Uterus (tissue), 4 donors: Measurements from ENCODE around the gene LBHD2. TPM values are rescaled to one million over a fixed set of nuclear protein-coding genes. Genes with fewer than 3 reads are reported as not detected.

ENCODE experiments used
- DNase-seq, 2 donors: peaks; one replicate each; pipeline ENCODE4 v3.0.0-alpha.2; 2019 to 2020
- H3K27ac ChIP-seq, 2 donors: fragments of 200-600 bp; sonication (generic); 1 replicate in 1 of 2; 2 replicates in 1 of 2; pipeline ENCODE4 v1.5.1; 2016 to 2018
- H3K27me3 ChIP-seq, 2 donors: fragments of 200-600 bp; sonication (generic); one replicate each; pipeline ENCODE4 v1.5.1; 2018 to 2019; ENCODE audit warnings: control low read depth in 1 of 2
- H3K36me3 ChIP-seq, 2 donors: fragments of 200-600 bp; sonication (generic); one replicate each; pipeline ENCODE4 v1.5.1; 2019; ENCODE audit warnings: control low read depth in 1 of 2
- H3K4me1 ChIP-seq, 2 donors: fragments of 200-600 bp; sonication (generic); one replicate each; pipeline ENCODE4 v1.5.1; 2018 to 2019; ENCODE audit warnings: control low read depth in 1 of 2
- H3K4me3 ChIP-seq, 2 donors: fragments of 200-600 bp; sonication (generic); 1 replicate in 1 of 2; 2 replicates in 1 of 2; pipeline ENCODE4 v1.5.1; 2018 to 2019; ENCODE audit warnings: mild to moderate bottlenecking in 1 of 2
- H3K9me3 ChIP-seq, 2 donors: fragments of 200-600 bp; sonication (generic); one replicate each; pipeline ENCODE4 v1.5.1; 2019; ENCODE audit warnings: control low read depth in 1 of 2
- POLR2A ChIP-seq, 2 donors: fragments of 450-650 bp; IDR thresholded peaks; one replicate each; pipeline ENCODE4 v1.6.1; 2016; ENCODE audit warnings: antibody characterized with exemption in 2 of 2, mild to moderate bottlenecking in 1 of 2, moderate library complexity in 1 of 2
- intact Hi-C: fragments of 100-400 bp; cut with DNase I; formaldehyde crosslinking; loops from one replicate; pipeline ENCODE4 v1.15.1; 2023; ENCODE audit warnings: low total_unique reads
- total RNA-seq, 4 donors: library from RNA; depleted of rRNA in 3 of 4; stranded (reverse); fragments of >200 nt in 3 of 4; gene quantifications; one replicate each; pipeline versions ENCODE4 v1.1.0 to v1.2.4, GENCODE V29; 2014 to 2023
- TF ChIP-seq, protein P1 (sequence below), 4 experiments: fragments of 200-600 bp in 2 of 4; fragments of 450-650 bp in 2 of 4; sonication (generic) in 2 of 4; IDR thresholded peaks; one replicate each; pipeline ENCODE4 v1.5.1; 2016 to 2019; ENCODE audit warnings: antibody characterized with exemption in 4 of 4, mild to moderate bottlenecking in 2 of 4, moderate library complexity in 1 of 4
- donor health status: DM: yes; HTN: yes; CAD: no.

LBHD2 gene
- total RNA-seq, 4 donors from 2014 or later = not detected

- H3K4me1 ChIP-seq = peaks cover 0 to 28% of the 10 kb centered on the region in 2 donors
- DNase-seq = peak in 1 of 2 donors; percentile 29
Observed at GRCh38 chr14:103121121-103121845, 37.3 kb downstream of the LBHD2 start.

DNA sequence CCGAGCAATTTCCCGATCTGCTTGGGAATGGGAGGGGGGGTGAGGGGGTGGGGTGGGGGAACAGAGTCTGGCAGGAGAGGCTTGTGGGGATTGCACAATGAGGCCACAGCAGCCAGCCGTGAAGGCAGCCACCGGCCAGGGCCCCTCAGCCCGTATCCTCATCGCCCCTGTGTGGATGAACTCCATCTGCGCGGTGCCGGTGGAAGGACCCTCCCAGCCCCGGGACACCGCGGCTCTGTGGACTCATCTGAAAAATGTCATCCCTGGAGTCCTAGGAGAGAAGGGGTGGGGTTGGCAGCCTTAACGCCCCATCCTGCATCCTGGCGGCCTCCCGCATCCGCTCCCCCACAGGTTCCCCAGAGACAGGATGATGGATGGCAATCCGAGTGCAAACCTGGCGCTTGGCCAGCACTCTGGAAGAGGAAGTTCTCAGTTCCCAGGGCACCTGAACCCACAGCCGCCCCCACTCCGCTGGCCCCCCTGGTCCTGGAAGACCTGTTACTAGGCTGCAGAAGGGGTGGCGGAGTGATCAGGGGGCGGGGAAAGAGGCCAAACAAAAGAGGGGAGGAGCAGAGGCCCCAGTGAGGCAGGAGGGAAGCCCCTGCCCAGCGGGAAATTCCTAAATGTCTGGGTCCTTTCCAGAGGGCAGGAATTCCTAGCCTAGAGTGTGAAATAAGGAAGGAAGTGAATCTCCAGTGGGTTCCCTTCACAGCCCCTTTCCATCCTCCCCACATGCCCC, 38.0 kb downstream of the LBHD2 start:
- H3K4me1 ChIP-seq = peaks cover 0 to 32% of the 10 kb centered on the region in 2 donors
- H3K27me3 ChIP-seq = no peaks in the 10 kb centered on the region
- H3K36me3 ChIP-seq = no peaks in the 10 kb centered on the region
- intact Hi-C loops = no loop called here
- DNase-seq = peak; percentile 94
- peak overlapping the region; percentile 90 to 92 for H3K27ac ChIP-seq
- peak overlapping the region in 1 of 2 donors; percentile 55 for H3K4me3 ChIP-seq
- H3K9me3 ChIP-seq = no peaks in the 10 kb centered on the region
- TF ChIP-seq, protein P1, sequence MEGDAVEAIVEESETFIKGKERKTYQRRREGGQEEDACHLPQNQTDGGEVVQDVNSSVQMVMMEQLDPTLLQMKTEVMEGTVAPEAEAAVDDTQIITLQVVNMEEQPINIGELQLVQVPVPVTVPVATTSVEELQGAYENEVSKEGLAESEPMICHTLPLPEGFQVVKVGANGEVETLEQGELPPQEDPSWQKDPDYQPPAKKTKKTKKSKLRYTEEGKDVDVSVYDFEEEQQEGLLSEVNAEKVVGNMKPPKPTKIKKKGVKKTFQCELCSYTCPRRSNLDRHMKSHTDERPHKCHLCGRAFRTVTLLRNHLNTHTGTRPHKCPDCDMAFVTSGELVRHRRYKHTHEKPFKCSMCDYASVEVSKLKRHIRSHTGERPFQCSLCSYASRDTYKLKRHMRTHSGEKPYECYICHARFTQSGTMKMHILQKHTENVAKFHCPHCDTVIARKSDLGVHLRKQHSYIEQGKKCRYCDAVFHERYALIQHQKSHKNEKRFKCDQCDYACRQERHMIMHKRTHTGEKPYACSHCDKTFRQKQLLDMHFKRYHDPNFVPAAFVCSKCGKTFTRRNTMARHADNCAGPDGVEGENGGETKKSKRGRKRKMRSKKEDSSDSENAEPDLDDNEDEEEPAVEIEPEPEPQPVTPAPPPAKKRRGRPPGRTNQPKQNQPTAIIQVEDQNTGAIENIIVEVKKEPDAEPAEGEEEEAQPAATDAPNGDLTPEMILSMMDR (IDR thresholded peaks at IDR 0.05) = no peak
- no peak for TF ChIP-seq POLR2A (IDR thresholded peaks at IDR 0.05)

More at GRCh38 chr14:103121121-103121845, 37.3 kb downstream of the LBHD2 start:
- Histone ChIP-seq H3K36me3 (no peaks in the 10 kb centered on the region), H3K27me3 (no peaks in the 10 kb centered on the region), H3K9me3 (no peaks in the 10 kb centered on the region), H3K27ac (peak overlapping the region; percentile 90 to 92), H3K4me3 (no peak overlapping the region)
- intact Hi-C loops = no loop called here
- TF ChIP-seq, protein P1 (IDR thresholded peaks at IDR 0.05) = no peak
- TF ChIP-seq POLR2A (IDR thresholded peaks at IDR 0.05) = no peak

DNA sequence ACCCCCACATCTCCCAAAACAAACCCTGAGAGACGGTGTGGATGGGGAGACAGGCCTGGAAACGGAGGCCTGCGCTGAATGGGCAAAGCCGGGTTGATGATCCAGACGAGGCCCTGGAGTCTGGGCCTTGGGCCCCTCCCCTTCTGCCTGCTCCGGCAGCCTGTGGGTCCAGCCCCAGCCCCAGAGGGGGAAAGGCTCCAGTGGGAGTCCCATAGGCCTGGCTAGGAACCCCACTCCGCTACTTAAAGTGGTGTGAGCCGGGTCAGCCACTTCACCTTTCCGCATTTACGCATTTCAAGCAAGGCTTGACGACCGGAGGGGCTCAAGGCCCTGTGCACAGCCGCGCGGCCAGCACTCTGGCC, 38.6 kb downstream of the LBHD2 start:
- DNase-seq = no peak
- H3K4me1 ChIP-seq = peaks cover 0 to 32% of the 10 kb centered on the region in 2 donors
- intact Hi-C loops = no loop called here
- peak overlapping the region; percentile 90 to 92 for H3K27ac ChIP-seq
- H3K9me3 ChIP-seq = no peaks in the 10 kb centered on the region
- no peaks in the 10 kb centered on the region for H3K36me3 ChIP-seq
- TF ChIP-seq, protein P1 (IDR thresholded peaks at IDR 0.05) = no peak
- TF ChIP-seq POLR2A (IDR thresholded peaks at IDR 0.05) = no peak
- peak overlapping the region; percentile 45 to 55 for H3K4me3 ChIP-seq
- H3K27me3 ChIP-seq = no peaks in the 10 kb centered on the region

DNA sequence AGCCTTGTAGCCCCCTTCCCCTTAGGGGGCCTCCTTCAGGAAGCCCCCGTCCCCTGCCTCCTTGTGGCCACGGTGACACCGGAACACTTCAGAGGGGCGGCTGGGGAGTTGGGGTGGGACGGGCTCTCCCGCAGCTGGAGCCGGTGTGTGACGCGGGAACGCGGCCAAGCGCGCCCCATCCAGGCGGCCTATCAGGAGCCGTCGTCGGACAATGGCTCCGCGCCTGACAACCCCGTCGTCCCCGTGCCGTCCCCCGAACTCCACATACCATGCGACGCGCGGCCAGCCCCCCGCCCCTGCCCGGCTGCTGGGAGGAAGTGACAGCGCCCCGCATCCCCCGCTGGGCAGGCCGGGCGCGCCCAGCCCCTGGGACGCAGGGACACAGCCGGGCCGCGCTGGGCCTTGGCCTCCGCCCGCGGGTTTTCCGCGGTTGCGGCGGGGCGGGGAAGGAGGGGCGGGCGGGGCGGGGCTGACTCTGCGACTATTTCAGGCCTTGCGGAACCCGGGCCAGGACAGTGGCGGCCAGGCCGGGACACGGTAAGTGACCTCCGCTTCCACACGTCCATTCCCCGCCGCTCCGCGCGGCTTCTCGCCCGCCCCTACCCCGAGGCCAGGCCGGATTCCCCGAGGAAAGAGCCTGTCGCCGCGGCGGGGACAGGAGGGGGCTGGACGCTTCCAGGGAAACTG, 39.1 kb downstream of the LBHD2 start, which contains the start of gene TNFAIP2:
TSS of gene TNFAIP2 (plus strand) at position 515 of the 687 bp plus-strand sequence. CDS start 2,997 bp downstream, outside the sequence.
- Histone ChIP-seq H3K4me3 (peak within 1 kb of the TSS; percentile 45 to 55), H3K27me3 (no peaks in the 10 kb centered on the region), H3K9me3 (no peaks in the 10 kb centered on the region), H3K27ac (peak within 1 kb of the TSS; percentile 90 to 92), H3K36me3 (no peaks in the 10 kb centered on the region), H3K4me1 (peaks cover 0 to 32% of the 10 kb centered on the region in 2 donors)
- DNase-seq = peak; percentile 42 to 67
- intact Hi-C loops = no loop called here
- TF ChIP-seq POLR2A (IDR thresholded peaks at IDR 0.05) = peak; percentile 50 to 56
- TF ChIP-seq, protein P1 (IDR thresholded peaks at IDR 0.05) = no peak
